BLaER1 (cell line): Measurements from ENCODE around the gene C15orf61.

Experiments used
- H3K27ac ChIP-seq: shearing (Covaris generic); formaldehyde crosslinking; 2 replicates; pipeline ENCODE4 v1.8.1; 2022
- H3K27me3 ChIP-seq: shearing (Covaris generic); formaldehyde crosslinking; 2 replicates; pipeline ENCODE4 v1.8.1; 2022
- H3K36me3 ChIP-seq: shearing (Covaris generic); formaldehyde crosslinking; 2 replicates; pipeline ENCODE4 v1.8.1; 2022
- H3K4me1 ChIP-seq: shearing (Covaris generic); formaldehyde crosslinking; 2 replicates; pipeline ENCODE4 v1.8.1; 2022
- H3K4me2 ChIP-seq: shearing (Covaris generic); formaldehyde crosslinking; 2 replicates; pipeline ENCODE4 v1.8.1; 2022
- H3K4me3 ChIP-seq: shearing (Covaris generic); formaldehyde crosslinking; 2 replicates; pipeline ENCODE4 v1.8.1; 2022
- H3K9ac ChIP-seq: shearing (Covaris generic); formaldehyde crosslinking; 2 replicates; pipeline ENCODE4 v1.8.1; 2022
- H3K9me3 ChIP-seq: shearing (Covaris generic); formaldehyde crosslinking; 2 replicates; pipeline ENCODE4 v1.8.1; 2022
- H4K20me1 ChIP-seq: shearing (Covaris generic); formaldehyde crosslinking; 2 replicates; pipeline ENCODE4 v1.8.1; 2022
- Cebpa-rat ChIP-seq: shearing (Covaris generic); IDR thresholded peaks from 2 replicates; pipeline ENCODE4 v1.8.1; 2022

The C15orf61 gene

GRCh38 chr15:67521029-67521782, at the start of gene C15orf61:
Gene C15orf61 (plus strand): TSS chr15:67521131. CDS start chr15:67521249, 118 bp downstream.
- Histone ChIP-seq H3K27me3 (no peaks in the 10 kb centered on the region), H3K9me3 (no peaks in the 10 kb centered on the region), H3K27ac (peak within 1 kb of the TSS; percentile 96), H3K36me3 (peaks cover 17% of the 10 kb centered on the region), H3K9ac (peak within 1 kb of the TSS; percentile 89), H3K4me2 (peak within 1 kb of the TSS; percentile 92), H4K20me1 (peaks cover 33% of the 10 kb centered on the region), H3K4me1 (peaks cover 30% of the 10 kb centered on the region), H3K4me3 (peak within 1 kb of the TSS; percentile 82)
- no peak for TF ChIP-seq Cebpa-rat

DNA sequence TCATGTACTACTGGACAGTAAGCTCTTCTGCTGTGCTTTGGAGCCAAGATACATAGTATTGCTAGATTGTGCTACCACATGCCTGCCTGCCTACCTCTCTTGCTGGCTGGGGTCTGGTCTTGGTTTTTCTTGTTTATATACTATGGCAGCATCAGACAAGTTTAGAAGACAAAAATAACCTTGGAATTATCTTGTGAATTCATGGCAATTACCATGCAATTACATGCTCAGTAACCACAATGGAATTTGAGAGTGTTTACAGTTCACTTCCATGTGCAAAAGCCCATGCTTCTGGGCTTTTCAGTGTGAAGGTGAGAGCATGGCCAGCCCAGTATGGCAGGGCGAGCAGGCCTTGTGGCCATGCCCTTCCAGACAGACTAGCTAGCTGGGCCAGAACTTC, 48.0 kb upstream of the C15orf61 start:
- Histone ChIP-seq H3K36me3 (no peaks in the 10 kb centered on the region), H3K27me3 (no peaks in the 10 kb centered on the region), H3K4me3 (no peak overlapping the region), H3K9me3 (no peaks in the 10 kb centered on the region), H4K20me1 (no peaks in the 10 kb centered on the region), H3K4me1 (no peaks in the 10 kb centered on the region), H3K4me2 (no peak overlapping the region), H3K27ac (no peak overlapping the region), H3K9ac (no peak overlapping the region)
- TF ChIP-seq Cebpa-rat, result no peak

DNA sequence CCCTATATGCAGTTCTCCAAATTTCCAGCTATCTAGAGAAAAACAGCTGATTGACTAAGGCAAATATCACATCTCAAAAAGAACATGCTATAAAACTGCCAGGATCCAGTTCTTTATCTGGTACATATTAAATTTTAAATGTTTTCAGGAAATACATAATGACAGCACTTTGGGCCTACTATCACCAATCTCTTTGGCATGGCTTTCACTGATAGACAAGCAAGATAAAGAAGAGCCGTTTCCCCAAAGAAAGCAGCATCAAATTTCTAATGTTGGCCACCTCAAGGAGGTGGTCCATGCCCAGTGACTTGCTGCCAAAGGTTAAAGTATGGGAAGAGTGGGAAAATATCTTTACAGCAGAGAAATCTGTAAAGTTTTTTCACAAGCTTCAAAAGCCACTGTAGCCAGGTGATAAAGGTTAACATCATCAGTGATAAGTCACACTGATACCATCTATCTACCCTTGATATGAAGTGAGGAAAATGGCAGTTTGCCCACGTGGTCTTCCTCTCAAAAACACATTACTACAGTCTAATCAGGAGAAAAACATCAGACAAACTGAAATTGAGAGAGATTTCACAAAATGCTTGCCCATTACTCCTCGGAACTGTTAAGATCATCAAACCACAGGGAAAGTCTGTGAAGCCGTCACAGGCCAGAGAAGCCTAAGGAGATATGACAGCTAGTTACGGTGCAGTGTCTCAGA, 46.4 kb upstream of the C15orf61 start:
- Histone ChIP-seq H3K9me3 (no peaks in the 10 kb centered on the region), H3K27ac (no peak overlapping the region), H3K36me3 (no peaks in the 10 kb centered on the region), H3K4me1 (no peaks in the 10 kb centered on the region), H3K4me3 (no peak overlapping the region), H3K9ac (no peak overlapping the region), H3K4me2 (no peak overlapping the region), H4K20me1 (no peaks in the 10 kb centered on the region), H3K27me3 (no peaks in the 10 kb centered on the region)
- no peak for TF ChIP-seq Cebpa-rat

- Histone ChIP-seq H3K4me3 (no peak overlapping the region), H3K9ac (no peak overlapping the region)
These were observed 41.0 kb upstream of the C15orf61 start for GRCh38 chr15:67479781-67480505.

DNA sequence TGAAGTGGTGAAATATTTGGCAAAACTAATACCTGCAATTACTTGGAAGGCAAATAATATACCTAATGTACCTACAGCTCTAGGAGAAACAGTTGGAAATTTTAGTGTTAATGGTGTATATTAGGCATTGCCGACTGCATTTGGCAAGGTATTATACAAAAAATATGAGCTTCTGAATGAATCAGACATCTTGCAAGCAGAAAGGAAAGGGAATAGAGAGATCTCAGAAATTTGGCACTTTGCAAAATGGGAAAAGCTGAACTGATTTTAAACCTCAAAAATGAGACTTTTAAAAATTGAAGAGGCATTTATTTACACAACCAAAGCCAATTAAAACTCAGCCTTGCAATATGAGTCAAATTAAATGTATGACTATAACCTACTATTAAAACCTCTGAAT, 40.2 kb upstream of the C15orf61 start:
- H3K4me3 ChIP-seq, result no peak overlapping the region
- H4K20me1 ChIP-seq, result no peaks in the 10 kb centered on the region
- H3K36me3 ChIP-seq, result no peaks in the 10 kb centered on the region
- H3K27me3 ChIP-seq, result no peaks in the 10 kb centered on the region
- no peak overlapping the region for H3K27ac ChIP-seq
- no peak overlapping the region for H3K9ac ChIP-seq
- H3K4me1 ChIP-seq, result no peaks in the 10 kb centered on the region
- H3K9me3 ChIP-seq, result no peaks in the 10 kb centered on the region
- H3K4me2 ChIP-seq, result no peak overlapping the region
- no peak for TF ChIP-seq Cebpa-rat

More at GRCh38 chr15:67479781-67480505, 41.0 kb upstream of the C15orf61 start:
- Histone ChIP-seq H4K20me1 (no peaks in the 10 kb centered on the region), H3K27me3 (no peaks in the 10 kb centered on the region), H3K4me2 (no peak overlapping the region), H3K36me3 (no peaks in the 10 kb centered on the region), H3K27ac (no peak overlapping the region), H3K4me1 (no peaks in the 10 kb centered on the region), H3K9me3 (no peaks in the 10 kb centered on the region)
- TF ChIP-seq Cebpa-rat, result no peak

GRCh38 chr15:67481680-67482079, 39.3 kb upstream of the C15orf61 start:
- H3K27ac ChIP-seq, result no peak overlapping the region
- no peaks in the 10 kb centered on the region for H3K9me3 ChIP-seq
- no peaks in the 10 kb centered on the region for H3K27me3 ChIP-seq
- H4K20me1 ChIP-seq, result no peaks in the 10 kb centered on the region
- no peak for TF ChIP-seq Cebpa-rat
- no peaks in the 10 kb centered on the region for H3K36me3 ChIP-seq
- no peak overlapping the region for H3K9ac ChIP-seq
- H3K4me3 ChIP-seq, result no peak overlapping the region
- no peak overlapping the region for H3K4me2 ChIP-seq
- H3K4me1 ChIP-seq, result no peaks in the 10 kb centered on the region

- H3K9me3 ChIP-seq, result no peaks in the 10 kb centered on the region
- H3K9ac ChIP-seq, result no peak overlapping the region
- TF ChIP-seq Cebpa-rat, result no peak
- H3K36me3 ChIP-seq, result no peaks in the 10 kb centered on the region
- no peaks in the 10 kb centered on the region for H4K20me1 ChIP-seq
- H3K4me2 ChIP-seq, result no peak overlapping the region
- no peaks in the 10 kb centered on the region for H3K27me3 ChIP-seq
- no peaks in the 10 kb centered on the region for H3K4me1 ChIP-seq
- no peak overlapping the region for H3K27ac ChIP-seq
- no peak overlapping the region for H3K4me3 ChIP-seq
These were observed 25.3 kb upstream of the C15orf61 start for GRCh38 chr15:67495585-67495984.

DNA sequence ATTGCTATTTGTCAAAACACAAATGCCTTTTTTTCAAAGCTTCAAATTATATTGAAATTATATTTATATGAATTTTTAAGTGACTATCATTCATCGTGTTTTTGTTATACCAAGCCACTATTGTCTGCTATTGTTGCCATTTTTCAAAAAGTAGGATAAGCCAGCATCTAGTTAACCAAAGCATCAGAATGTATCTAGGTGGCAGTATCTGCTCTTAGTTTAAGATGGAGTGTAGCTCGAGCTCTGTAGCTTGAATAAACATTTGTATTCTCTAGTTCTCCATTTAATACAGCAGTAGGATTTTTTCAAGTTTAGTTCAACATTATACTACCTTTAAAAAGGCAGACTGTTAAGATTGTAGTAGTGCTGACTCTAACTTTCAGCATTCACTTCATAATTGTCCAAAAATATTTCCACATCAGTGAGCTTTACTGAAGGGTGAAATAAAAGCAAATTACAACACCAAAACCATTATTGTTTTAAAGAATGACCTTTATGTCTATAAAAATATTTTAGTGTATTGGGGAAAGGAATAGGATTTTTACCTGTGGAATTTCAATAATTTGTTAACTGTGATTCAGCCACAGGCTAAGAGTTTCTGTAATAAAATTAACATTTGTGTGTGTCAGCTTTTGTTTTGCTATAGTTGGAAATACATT, 19.6 kb upstream of the C15orf61 start:
- Histone ChIP-seq H3K27me3 (no peaks in the 10 kb centered on the region), H3K4me2 (no peak overlapping the region), H3K36me3 (no peaks in the 10 kb centered on the region), H3K4me3 (no peak overlapping the region), H3K9me3 (no peaks in the 10 kb centered on the region), H3K9ac (no peak overlapping the region), H3K4me1 (peaks cover 5% of the 10 kb centered on the region; the same call in 1 of the 2 replicates), H3K27ac (no peak overlapping the region), H4K20me1 (no peaks in the 10 kb centered on the region)
- TF ChIP-seq Cebpa-rat, result no peak

DNA sequence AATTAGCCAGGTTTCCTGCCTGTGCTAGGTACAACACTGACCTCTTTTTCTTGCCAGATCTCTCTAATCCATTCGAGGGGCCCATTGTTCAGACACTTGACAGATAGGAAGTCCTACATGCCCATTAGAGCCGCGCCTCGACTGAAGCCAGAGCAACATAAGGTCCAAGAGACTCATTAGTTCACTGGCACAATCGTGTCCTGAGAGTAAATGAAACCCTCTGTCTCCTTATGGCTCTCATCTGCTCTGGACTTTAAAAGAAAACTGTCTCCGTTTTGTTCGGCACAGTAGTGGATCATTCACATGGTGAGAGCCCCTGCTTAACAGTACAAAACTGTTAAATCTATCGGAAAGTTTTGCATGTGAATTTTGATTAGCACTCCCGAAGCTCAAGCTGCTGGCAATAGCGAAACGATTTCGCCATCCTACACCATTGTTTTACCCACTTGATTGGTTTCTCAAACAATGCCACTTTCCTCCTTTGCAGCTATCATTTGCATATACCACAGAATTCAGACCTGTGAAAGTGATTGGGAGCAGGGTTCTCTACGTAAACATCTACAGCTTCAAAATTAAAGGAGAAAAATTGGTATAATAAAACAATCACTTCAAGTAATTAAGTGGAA, 19.0 kb upstream of the C15orf61 start:
- no peaks in the 10 kb centered on the region for H3K36me3 ChIP-seq
- no peak overlapping the region for H3K4me3 ChIP-seq
- H3K27me3 ChIP-seq, result no peaks in the 10 kb centered on the region
- H3K9me3 ChIP-seq, result no peaks in the 10 kb centered on the region
- H4K20me1 ChIP-seq, result no peaks in the 10 kb centered on the region
- peaks cover 11% of the 10 kb centered on the region; the same call in 1 of the 2 replicates for H3K4me1 ChIP-seq
- no peak overlapping the region for H3K27ac ChIP-seq
- no peak for TF ChIP-seq Cebpa-rat
- H3K9ac ChIP-seq, result no peak overlapping the region
- no peak overlapping the region for H3K4me2 ChIP-seq
